Left ventricle myocardium inferior (tissue), 1 donor: ENCODE measurements around the gene MED10. TPM values are rescaled to one million over a fixed set of nuclear protein-coding genes. Genes with fewer than 3 reads are reported as not detected.

ENCODE experiments used
- DNase-seq: peaks from one replicate; pipeline ENCODE4 v3.0.0-alpha.2; 2020
- H3K27ac ChIP-seq: fragments of 200-600 bp; replicated peaks from 2 replicates; pipeline ENCODE4 v1.8.0; 2021
- H3K27me3 ChIP-seq: fragments of 200-600 bp; 2 replicates; pipeline ENCODE4 v1.8.0; 2021; ENCODE audit warnings: low read depth
- H3K36me3 ChIP-seq: fragments of 200-600 bp; 2 replicates; pipeline ENCODE4 v1.8.0; 2021
- H3K4me1 ChIP-seq: fragments of 200-600 bp; 2 replicates; pipeline ENCODE4 v1.8.0; 2021
- H3K4me3 ChIP-seq: fragments of 200-600 bp; 2 replicates; pipeline ENCODE4 v1.8.0; 2021; ENCODE audit warnings: mild to moderate bottlenecking, moderate library complexity
- H3K9me3 ChIP-seq: fragments of 200-600 bp; replicated peaks from 2 replicates; pipeline ENCODE4 v1.8.0; 2021
- CTCF ChIP-seq: fragments of 200-600 bp; IDR thresholded peaks from 2 replicates; pipeline ENCODE4 v1.8.0; 2021; ENCODE audit warnings: antibody characterized with exemption, mild to moderate bottlenecking, borderline replicate concordance
- intact Hi-C: fragments of 100-400 bp; cut with micrococcal nuclease; formaldehyde crosslinking; loops from one replicate; pipeline ENCODE4 v1.11.0; 2022
- total RNA-seq: library from RNA; stranded (reverse); fragmentation: NEBNext Ultra II Directional; extraction: Animal tissue kit (Norgen Biotek cat#: 25700); gene quantifications from one replicate; pipeline ENCODE4 v1.2.1, GENCODE V29; 2021
- donor health status: DM: no; HTN: yes; CAD: no; lungs with severe emphysema.

Gene MED10
- total RNA-seq, 1 donor from 2014 or later, result 26.3 TPM

- no peak for TF ChIP-seq CTCF
- Histone ChIP-seq H3K4me1 (no peaks in the 10 kb centered on the region), H3K36me3 (no peaks in the 10 kb centered on the region), H3K4me3 (no peak overlapping the region), H3K27me3 (peaks cover 14% of the 10 kb centered on the region), H3K9me3 (peaks cover 4% of the 10 kb centered on the region), H3K27ac (no peak overlapping the region)
- intact Hi-C loops, result no loop called here
- DNase-seq, result no peak
Observed at GRCh38 chr5:6410421-6410820, 32.1 kb upstream of the MED10 start.

- no peaks in the 10 kb centered on the region for H3K4me1 ChIP-seq
- H3K9me3 ChIP-seq, result peaks cover 4% of the 10 kb centered on the region
- TF ChIP-seq CTCF, result no peak
- intact Hi-C loops, result no loop called here
- no peak for DNase-seq
- H3K27ac ChIP-seq, result no peak overlapping the region
- no peaks in the 10 kb centered on the region for H3K36me3 ChIP-seq
- no peak overlapping the region for H3K4me3 ChIP-seq
- peaks cover 14% of the 10 kb centered on the region for H3K27me3 ChIP-seq
Observed at GRCh38 chr5:6408627-6409446, 30.5 kb upstream of the MED10 start.

GRCh38 chr5:6408260-6408596 is 29.9 kb upstream of the MED10 start:
- Histone ChIP-seq H3K9me3 (peaks cover 4% of the 10 kb centered on the region), H3K27me3 (peaks cover 14% of the 10 kb centered on the region), H3K4me1 (no peaks in the 10 kb centered on the region), H3K27ac (no peak overlapping the region), H3K4me3 (no peak overlapping the region), H3K36me3 (no peaks in the 10 kb centered on the region)
- TF ChIP-seq CTCF, result no peak
- intact Hi-C loops, result no loop called here
- DNase-seq, result no peak

- no peaks in the 10 kb centered on the region for H3K4me1 ChIP-seq
- H3K27me3 ChIP-seq, result peaks cover 14% of the 10 kb centered on the region
- no peak for TF ChIP-seq CTCF
- H3K4me3 ChIP-seq, result no peak overlapping the region
- H3K9me3 ChIP-seq, result peaks cover 4% of the 10 kb centered on the region
- intact Hi-C loops, result no loop called here
- no peaks in the 10 kb centered on the region for H3K36me3 ChIP-seq
- H3K27ac ChIP-seq, result no peak overlapping the region
- DNase-seq, result no peak
Observed at GRCh38 chr5:6407558-6408259, 29.4 kb upstream of the MED10 start.

GRCh38 chr5:6405591-6405990 is 27.2 kb upstream of the MED10 start:
- DNase-seq, result no peak
- H3K4me3 ChIP-seq, result no peak overlapping the region
- no peak for TF ChIP-seq CTCF
- intact Hi-C loops, result no loop called here
- peaks cover 4% of the 10 kb centered on the region for H3K9me3 ChIP-seq
- no peaks in the 10 kb centered on the region for H3K4me1 ChIP-seq
- no peaks in the 10 kb centered on the region for H3K36me3 ChIP-seq
- no peak overlapping the region for H3K27ac ChIP-seq
- peaks cover 14% of the 10 kb centered on the region for H3K27me3 ChIP-seq
